ENCODE results near the gene LRRC3. TPM values are rescaled to one million over a fixed set of nuclear protein-coding genes. Genes with fewer than 3 reads are reported as not detected.

The LRRC3 gene
- polyA plus RNA-seq, 1 donor (not counting 4 experiments of a cell fraction or from before 2014, with no cell fraction given) = 1.4 TPM

DNA sequence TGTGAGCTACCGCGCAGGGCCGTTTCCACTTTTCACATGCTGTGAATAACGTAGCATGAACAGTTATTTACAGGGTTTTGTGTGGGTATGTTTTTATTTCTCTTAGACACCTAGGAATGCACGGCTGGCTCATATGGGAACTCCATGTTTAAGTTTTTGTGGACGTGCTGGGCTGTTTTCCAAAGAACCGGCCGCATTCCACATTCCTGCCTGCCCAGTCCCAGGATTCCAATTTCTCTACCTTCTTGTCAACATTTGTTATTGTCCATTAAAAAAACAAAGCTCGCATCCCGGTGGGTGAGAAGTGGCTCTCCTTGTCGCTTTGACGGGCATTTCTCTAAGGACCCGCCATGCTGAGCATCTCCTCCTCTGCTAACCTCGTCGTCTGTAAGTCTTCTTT, 47.1 kb upstream of the LRRC3 start:
- Histone ChIP-seq H3K27ac (ENCODE audit: control insufficient read depth, insufficient read depth, low read length) (no peak overlapping the region), H3K79me2 (ENCODE audit: control insufficient read depth, insufficient read depth, low read length) (no peaks in the 10 kb centered on the region), H3K4me2 (ENCODE audit: control insufficient read depth, extremely low read depth, insufficient read depth, low read depth, low read length) (no peak overlapping the region), H3K9me3 (ENCODE audit: control insufficient read depth, low read depth, low read length) (peaks cover 12% of the 10 kb centered on the region), H3K36me3 (ENCODE audit: control insufficient read depth in 2 of 2, extremely low read depth in 1 of 2, insufficient read depth in 2 of 2, low read length in 2 of 2) (no peaks in the 10 kb centered on the region), H3K9ac (ENCODE audit: control insufficient read depth, extremely low read depth, insufficient read depth, low read length) (no peak overlapping the region), H4K20me1 (ENCODE audit: control insufficient read depth, extremely low read depth, insufficient read depth, low read length) (no peaks in the 10 kb centered on the region), H3K27me3 (ENCODE audit: control insufficient read depth, extremely low read depth, insufficient read depth, low read length) (no peaks in the 10 kb centered on the region), H2AFZ (ENCODE audit: control insufficient read depth, low read length) (no peak overlapping the region), H3K4me1 (ENCODE audit: control insufficient read depth, extremely low read depth, insufficient read depth, low read length) (no peaks in the 10 kb centered on the region), H3K9me1 (ENCODE audit: control insufficient read depth, extremely low read depth, insufficient read depth, low read length) (no peaks in the 10 kb centered on the region), H3K4me3 (ENCODE audit: control insufficient read depth in 2 of 3, extremely low read depth in 1 of 3, insufficient read depth in 2 of 3, low read depth in 1 of 3, low read length in 3 of 3) (no peak overlapping the region)
- FAIRE-seq (no peak), DNase-seq (ENCODE audit: low read depth, low spot score) (no peak)
- dilution Hi-C loops (cut with MboI; ENCODE audit: extremely low pct_ligation_motif_present, low sequenced_read_pairs) = no loop called here
- TF ChIP-seq EZH2 (IDR thresholded peaks at IDR 0.05; ENCODE audit: low read length) = no peak
- TF ChIP-seq, protein P1, sequence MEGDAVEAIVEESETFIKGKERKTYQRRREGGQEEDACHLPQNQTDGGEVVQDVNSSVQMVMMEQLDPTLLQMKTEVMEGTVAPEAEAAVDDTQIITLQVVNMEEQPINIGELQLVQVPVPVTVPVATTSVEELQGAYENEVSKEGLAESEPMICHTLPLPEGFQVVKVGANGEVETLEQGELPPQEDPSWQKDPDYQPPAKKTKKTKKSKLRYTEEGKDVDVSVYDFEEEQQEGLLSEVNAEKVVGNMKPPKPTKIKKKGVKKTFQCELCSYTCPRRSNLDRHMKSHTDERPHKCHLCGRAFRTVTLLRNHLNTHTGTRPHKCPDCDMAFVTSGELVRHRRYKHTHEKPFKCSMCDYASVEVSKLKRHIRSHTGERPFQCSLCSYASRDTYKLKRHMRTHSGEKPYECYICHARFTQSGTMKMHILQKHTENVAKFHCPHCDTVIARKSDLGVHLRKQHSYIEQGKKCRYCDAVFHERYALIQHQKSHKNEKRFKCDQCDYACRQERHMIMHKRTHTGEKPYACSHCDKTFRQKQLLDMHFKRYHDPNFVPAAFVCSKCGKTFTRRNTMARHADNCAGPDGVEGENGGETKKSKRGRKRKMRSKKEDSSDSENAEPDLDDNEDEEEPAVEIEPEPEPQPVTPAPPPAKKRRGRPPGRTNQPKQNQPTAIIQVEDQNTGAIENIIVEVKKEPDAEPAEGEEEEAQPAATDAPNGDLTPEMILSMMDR (optimal IDR thresholded peaks at IDR 0.05 in 1 of 3, IDR thresholded peaks at IDR 0.05 in 1 of 3, conservative IDR thresholded peaks at IDR 0.05 in 1 of 3; ENCODE audit: extremely low read depth in 1 of 3, insufficient read depth in 2 of 3, low read length in 3 of 3) = no peak

DNA sequence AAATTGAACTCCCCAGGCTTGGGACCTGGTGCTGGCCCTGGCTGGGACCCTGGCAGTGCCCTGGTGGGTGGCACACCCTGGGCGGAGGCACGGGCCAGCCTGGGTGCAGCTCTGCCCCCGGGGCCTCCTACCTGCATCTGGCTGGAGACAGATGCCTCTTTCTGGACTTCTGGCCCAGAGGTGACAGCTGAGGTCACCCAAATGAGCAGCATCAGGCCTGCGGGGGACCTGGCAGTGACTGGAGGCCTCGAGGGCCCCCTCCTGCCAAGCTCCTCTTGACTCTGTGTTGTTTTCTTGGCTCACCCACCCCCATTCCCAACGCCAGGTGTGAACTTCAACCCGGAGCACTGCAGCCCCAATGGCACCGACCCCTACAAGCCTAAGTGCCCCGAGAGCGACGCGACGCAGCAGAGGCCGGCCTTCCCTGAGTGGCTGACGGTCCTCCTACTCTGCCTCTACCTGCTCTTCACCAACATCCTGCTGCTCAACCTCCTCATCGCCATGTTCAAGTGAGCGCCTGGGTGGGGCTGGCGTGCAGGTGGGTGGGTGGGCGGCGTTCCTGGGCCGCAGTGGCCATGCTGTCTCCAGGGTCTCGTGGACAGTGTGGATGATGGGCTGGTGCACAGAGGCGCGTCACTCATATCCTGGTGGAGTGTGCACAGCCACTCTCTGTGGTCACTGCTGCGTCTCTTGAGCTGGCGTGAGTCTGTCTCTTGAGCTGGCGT, 41.6 kb upstream of the LRRC3 start:
- no peaks in the 10 kb centered on the region for H3K36me3 ChIP-seq (ENCODE audit: control insufficient read depth in 2 of 2, extremely low read depth in 1 of 2, insufficient read depth in 2 of 2, low read length in 2 of 2)
- dilution Hi-C loops (cut with MboI; ENCODE audit: extremely low pct_ligation_motif_present, low sequenced_read_pairs) = no loop called here
- H3K4me3 ChIP-seq (ENCODE audit: control insufficient read depth in 2 of 3, extremely low read depth in 1 of 3, insufficient read depth in 2 of 3, low read depth in 1 of 3, low read length in 3 of 3) = no peak overlapping the region
- no peak overlapping the region for H2AFZ ChIP-seq (ENCODE audit: control insufficient read depth, low read length)
- H3K27ac ChIP-seq (ENCODE audit: control insufficient read depth, insufficient read depth, low read length) = no peak overlapping the region
- H3K9me3 ChIP-seq (ENCODE audit: control insufficient read depth, low read depth, low read length) = peaks cover 22% of the 10 kb centered on the region
- FAIRE-seq (no peak), DNase-seq (ENCODE audit: low read depth, low spot score) (no peak)
- TF ChIP-seq, protein P1 (optimal IDR thresholded peaks at IDR 0.05 in 1 of 3, IDR thresholded peaks at IDR 0.05 in 1 of 3, conservative IDR thresholded peaks at IDR 0.05 in 1 of 3; ENCODE audit: extremely low read depth in 1 of 3, insufficient read depth in 2 of 3, low read length in 3 of 3) = no peak
- TF ChIP-seq EZH2 (IDR thresholded peaks at IDR 0.05; ENCODE audit: low read length) = no peak
- no peaks in the 10 kb centered on the region for H3K4me1 ChIP-seq (ENCODE audit: control insufficient read depth, extremely low read depth, insufficient read depth, low read length)
- H3K9ac ChIP-seq (ENCODE audit: control insufficient read depth, extremely low read depth, insufficient read depth, low read length) = no peak overlapping the region
- H4K20me1 ChIP-seq (ENCODE audit: control insufficient read depth, extremely low read depth, insufficient read depth, low read length) = no peaks in the 10 kb centered on the region
- H3K27me3 ChIP-seq (ENCODE audit: control insufficient read depth, extremely low read depth, insufficient read depth, low read length) = no peaks in the 10 kb centered on the region
- H3K79me2 ChIP-seq (ENCODE audit: control insufficient read depth, insufficient read depth, low read length) = no peaks in the 10 kb centered on the region
- H3K9me1 ChIP-seq (ENCODE audit: control insufficient read depth, extremely low read depth, insufficient read depth, low read length) = no peaks in the 10 kb centered on the region
- no peak overlapping the region for H3K4me2 ChIP-seq (ENCODE audit: control insufficient read depth, extremely low read depth, insufficient read depth, low read depth, low read length)
